IPS DF 4.7 (cell line): Measurements from ENCODE around the gene PLCL2.
"Not testable (repeated sequence)": the region's sequence is repeated elsewhere in the genome, so short reads cannot be mapped to it uniquely, and the experiment has no call there.

Source experiments
- DNase-seq: peaks from one replicate; pipeline ENCODE4 v3.0.0-alpha.2; 2013; ENCODE audit warnings: low spot score; ENCODE audit errors: extremely low read depth

Gene PLCL2

DNA sequence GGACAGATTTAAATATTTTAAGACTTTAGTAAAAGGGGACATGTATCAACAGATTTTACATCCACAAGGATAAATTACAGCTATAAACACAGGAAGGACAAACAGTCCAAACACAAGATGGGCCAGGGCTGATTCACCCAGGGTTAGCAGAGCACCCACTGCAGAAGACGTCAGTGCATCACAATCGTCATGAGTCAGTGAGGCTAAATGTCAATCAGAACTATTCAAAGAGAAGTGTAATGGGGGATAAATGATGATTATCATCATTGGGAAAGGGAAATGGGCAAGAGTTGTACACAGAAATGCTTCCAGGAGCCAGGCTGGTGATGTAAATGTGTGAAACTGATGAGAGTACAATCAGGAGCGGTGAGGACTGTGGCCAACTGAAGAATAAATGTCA, 226.8 kb downstream of the PLCL2 start:
- DNase-seq = no peak

DNA sequence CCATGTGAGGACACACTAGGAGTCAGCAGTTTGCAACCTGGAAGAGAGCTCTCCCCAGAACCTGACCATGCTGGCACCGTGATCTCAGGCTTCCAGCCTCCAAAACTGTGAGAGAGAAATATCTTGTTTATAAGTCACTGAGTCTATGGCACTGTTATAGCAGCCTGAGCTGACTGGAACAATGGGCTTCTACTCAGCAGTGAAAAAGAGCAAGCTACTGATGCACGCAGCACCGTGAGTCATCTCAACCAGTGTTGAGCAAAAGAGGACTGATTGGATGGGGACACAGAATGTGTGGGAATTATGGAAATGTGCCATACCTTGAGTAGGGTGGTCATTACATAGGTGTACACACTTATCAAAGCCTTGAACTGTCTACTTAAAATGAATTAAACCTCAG, 230.4 kb downstream of the PLCL2 start:
- DNase-seq = no peak

DNA sequence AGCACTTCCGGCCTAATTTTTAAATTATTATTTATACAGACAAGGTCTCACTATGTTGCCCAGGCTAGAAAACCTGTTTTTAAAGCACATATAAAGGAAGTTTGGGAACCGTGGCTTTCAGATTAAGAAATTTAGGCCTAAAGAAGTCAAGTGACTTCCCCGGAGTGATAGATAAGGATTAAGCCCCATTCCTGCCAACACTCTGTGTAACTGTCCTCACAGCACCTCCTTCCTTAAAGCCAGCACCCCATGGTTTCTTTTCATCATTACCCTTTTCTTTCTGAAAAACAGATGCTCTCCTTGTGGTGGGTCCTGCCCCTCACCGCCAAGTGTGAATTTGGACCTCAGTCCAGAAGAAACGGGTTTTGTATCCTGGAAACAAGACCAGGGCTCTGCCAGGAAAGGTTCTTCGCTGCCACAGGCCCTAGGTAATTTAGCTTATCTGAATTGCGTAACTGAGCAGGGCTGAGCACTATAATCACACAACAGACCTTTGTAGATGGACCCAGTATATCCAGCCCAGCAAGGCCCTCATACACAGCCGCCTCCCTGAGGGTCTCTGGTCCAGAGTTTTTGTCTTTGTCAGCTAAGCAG, 231.3 kb downstream of the PLCL2 start:
- no peak for DNase-seq

DNA sequence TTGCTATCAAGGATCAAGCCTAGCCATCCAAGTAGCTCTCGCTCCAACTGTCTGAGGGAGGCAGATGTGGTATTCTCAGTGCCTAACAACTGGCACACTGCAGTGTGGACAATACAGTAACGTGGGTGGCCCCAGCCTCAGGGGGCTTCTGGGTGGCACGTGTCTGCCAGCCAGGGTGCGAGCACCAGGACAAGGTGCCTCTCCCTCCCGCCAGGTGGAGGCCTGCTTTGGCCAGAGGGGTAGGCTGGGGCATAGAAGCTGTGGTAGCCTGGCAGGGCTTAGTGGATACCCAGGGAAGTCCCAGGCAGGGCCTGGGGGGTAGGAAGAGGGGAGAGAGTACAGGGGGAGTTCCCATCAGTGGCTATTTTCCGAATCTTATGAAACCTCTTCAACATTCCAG, 234.0 kb downstream of the PLCL2 start:
- no peak for DNase-seq

DNA sequence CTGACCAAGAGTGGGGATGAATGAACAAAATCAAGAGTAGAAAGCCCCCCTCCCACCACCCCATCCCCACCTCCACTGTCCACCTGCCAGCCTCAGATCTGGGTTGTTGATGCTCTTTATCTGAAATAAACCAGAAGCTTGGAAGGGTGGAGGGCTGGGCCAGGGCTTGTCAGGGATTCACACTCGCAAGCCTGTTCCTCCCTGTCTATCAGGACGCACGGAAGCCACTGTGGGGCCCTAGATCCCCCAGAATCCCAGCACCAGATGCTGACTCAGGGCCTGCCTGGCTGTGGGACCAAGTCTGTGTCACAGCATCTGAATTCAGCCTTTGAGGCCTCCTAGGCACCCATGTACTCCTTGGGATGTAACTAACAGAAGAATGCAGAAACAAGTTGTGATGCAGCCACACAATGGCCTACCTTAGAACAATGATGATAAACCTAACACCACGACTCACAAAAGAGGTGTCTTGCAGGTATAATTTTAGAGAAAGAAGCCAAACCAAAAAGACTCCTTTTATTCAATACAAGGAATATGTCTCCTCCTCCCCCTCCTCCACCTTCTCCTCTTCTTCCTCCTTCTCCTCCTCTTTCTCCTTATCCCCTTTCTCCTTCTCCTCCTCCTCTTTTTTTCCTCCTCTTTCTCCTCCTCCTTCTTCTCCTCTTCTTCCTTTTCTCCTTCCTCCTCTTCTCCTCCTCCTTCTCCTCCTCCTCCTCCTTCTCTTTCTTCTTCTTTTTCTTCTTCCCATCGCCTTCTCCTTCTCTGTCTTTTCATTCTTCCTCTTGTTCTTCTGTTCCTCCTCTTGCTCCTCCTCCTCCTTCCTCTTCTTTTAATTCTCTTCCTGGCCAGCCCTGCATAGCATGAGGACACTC, 234.7 kb downstream of the PLCL2 start:
- no peak for DNase-seq

DNA sequence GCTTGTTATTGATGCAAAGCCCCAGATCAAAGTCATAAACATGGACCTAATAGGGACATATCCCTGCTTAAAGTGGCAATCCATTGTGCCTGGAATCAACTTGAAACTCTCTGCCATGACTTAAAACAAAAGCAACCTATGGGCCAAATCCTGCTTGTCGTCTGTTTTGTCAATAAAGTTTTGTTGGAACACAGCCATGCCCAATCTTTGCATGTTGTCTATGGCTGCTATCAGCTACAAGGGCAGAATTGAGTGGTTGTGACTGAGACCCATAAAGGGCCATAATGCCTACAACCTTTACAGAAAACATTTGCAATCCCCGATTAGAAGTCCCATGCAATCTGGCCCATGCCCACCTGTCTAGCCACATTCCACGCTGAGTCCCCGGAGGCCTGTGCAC, 235.4 kb downstream of the PLCL2 start:
- DNase-seq = no peak

DNA sequence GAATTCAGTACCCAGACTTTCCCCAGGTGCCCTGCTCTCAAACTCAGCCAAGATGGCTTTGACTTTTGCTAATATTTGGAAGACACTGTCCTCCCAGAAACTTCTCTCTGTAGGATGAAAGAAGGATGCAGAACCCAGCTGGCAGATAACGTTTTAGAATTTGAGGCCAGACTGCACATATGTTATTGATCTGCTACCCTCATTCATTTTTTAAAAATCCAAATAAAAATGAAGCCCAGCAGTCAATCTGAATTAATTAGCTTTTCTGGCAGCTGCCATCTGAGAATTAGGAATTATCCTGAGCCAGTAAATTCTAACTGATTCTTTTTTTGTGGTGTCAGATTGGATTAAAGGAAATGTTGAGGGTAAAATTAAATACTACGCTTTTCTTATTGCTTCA, 236.6 kb downstream of the PLCL2 start:
- no peak for DNase-seq

DNA sequence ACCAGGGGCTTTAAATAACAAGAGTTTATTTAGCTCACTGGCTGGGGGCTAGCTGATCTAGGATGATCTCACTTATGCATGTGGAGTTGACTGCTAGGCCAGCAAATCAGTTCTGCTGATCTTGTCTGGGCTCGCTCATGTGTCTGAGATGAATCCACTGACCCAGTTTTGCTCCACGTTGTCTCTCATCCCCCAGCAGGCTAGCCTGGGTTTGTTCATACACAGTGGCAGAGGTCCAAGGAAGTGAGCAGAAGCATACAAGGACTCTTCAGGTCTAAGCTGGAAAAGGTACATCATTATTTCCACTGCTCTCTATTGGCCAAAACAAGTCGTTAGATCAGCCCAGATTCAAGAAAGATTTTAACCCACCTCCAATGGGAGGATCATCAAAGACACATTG, 238.0 kb downstream of the PLCL2 start:
- DNase-seq = no peak

DNA sequence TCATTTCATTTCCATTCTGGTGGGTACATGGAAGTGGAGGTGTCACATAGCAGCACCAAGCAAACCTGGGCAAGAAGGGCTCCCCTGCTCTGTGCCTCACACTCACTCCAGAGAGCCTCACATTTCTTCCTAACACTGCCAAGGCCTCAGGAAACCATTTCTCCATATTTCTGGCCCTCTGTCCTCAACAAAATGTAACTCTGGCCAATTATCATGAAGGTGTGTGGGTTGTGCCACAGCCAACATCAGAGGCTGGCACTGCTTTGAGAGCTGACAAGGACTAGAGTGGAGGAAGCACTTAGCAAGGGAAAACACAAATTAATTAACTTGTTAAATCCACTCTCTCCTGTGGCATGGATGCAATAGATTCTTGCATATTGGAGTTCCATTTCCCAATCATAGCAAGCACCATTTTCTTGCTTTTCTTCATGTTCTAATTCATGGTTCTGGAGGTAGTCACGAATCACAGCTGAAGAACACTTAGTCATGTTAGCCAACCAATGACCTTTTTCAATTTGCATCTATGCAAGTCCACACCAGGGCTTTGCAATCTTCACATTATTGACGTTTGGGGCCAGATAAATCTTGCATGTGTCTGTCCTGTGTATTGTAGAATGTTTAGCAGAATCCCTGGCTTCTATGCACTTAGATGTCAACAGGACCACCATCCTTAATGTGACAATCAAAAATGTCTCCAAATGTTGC, 241.1 kb downstream of the PLCL2 start:
- no peak for DNase-seq

DNA sequence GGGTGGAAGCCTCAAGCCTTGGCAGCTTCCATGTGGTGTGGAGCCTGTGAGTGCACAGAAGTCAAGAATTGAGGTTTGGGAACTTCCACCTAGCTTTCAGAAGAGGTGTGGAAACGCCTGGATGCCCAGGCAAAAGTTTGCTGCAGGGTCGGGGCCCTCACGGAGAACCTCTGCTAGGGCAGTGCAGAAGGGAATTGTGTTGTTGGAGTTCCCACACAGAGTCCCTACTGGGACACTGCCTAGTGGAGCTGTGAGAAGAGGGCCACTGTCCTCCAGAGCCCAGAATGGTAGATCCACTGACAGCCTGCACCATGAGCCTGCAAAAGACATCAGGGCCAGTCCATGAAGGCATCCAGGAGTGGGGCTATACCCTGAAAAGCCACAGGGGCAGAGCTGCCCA, 243.9 kb downstream of the PLCL2 start:
- not testable (repeated sequence) for DNase-seq

DNA sequence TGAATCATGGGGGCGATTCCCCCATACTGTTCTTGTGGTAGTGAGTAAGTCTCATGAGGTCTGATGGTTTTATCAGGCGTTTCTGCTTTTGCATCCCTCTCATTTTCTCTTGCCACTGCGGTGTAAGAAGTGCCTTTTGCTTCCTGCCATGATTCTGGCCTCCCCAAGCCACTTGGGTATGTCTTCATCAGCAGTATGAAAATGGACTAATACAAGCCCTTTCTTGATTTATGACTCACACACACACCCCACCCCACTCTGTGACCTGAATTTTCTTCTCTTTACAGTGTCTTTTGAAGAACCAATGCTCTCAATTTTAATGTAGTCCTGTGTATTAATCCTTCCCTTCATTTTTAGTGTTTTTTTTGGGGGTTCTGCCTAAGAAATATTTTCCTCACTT, 244.8 kb downstream of the PLCL2 start:
- no peak for DNase-seq

DNA sequence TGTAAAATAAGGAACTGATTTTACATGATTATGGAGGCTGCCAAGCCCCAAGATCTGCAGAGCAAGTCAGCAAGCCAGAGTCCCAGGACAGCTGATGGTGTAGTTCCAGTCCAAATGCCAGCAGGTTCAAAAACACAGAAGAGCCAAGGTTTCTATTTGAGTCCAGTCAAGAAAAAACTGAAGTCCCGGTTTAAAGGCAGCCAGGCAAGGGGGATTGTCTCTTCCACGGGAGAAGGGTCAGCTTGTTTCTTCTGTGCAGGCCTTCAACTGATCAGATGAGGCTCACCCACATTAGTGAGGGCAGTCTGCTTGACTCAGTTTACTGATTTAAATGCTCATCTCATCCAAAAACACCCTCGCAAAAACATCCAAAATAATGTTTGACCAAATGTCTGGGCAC, 246.2 kb downstream of the PLCL2 start:
- DNase-seq = no peak

DNA sequence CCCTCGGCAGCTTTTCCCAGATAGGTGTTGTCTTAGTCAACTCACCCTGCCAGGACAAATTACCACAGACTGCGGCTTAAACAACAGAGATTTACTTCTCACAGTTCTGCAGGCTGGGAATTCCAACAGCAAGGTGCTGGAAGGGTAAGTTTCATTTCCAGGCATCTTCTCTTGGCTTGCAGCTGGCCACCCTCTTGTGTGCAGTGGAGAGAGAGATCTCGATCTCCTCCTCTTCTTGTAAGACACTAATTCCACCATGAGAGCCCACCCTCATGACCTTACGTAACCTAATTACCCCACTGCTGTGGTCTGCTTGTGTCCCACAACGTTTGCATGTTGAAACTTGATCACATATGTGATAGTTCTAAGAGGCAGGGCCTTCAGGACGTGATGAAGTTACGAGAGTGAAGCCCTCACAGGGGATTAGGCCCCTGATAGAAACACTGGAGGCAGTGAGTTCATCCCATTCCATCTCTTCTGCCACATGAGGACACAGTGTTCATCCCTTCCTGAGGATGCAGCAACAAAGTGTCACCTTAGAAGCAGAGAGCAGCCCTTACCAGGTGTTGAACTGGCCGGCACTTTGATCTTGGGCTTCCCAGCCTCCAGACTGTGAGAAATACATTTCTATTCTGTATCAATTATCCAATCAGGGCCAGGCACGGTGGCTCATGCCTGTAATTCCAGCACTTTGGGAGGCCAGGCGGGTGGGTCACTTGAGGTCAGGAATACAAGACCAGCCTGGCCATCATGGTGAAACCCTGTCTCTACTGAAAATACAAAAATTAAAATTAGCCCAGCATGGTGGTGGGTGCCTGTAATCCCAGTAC, 247.7 kb downstream of the PLCL2 start:
- no peak for DNase-seq

DNA sequence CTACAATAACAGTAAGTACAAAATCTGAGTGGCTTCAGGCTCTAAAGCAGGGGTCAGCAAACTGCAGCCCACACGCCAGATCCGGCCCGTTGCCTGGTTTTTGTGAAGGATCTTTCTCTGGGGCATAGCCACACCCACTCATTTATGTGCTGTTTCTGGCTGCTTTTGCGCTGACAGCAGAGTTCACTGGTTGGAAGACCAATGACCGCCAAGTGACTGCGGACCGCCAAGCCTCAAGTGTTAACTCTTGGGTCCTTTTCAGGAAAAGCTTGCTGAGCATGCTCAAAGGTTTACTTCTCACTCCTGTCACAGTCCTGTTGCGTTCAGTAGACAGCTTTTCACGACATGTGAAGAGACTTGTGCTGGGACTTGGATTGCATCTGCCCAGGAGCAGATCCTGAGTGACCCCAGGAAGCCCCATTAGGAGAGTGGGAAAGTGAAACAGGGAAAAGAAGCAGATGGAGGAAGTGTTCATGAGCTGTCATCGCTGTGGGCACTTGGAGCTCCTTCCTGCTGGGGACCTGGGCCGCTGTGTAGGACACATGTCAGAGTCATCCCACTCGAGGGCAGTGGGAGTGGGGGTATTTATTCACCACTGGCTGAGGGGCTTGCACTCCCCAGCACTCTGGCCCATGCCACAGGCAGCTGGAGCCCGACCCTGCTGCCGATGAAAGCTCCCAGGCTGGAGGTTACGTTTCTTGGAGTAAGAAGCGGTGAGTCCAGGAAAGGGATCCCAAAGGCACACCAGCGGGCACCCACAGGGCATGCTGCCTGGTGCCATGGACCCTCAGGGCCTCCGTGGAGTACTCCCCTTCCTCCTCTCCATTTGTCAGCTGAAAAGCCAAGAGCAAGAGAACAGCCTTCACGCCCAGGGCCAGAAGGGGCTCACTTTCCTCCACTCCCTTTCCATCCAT, 249.1 kb downstream of the PLCL2 start:
- DNase-seq = no peak

DNA sequence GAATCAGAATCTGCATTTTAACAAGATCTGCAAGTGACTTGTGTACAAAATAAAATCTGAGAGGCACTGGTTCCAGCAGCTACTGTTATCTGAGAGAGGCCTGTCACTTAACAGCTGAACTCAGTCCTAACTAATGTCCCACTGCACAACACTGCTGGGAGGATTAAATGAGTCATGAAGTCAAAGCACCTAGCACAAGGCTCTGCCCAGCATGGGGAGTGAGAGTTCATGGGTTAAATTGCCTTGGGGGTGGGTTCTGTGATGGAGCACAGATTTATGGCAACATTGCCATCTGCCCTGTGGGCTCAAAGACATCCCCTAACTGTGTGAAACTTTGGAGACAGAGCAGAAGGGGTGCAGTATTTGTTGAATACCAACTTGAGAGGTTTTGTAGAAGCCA, 250.9 kb downstream of the PLCL2 start:
- DNase-seq = no peak

DNA sequence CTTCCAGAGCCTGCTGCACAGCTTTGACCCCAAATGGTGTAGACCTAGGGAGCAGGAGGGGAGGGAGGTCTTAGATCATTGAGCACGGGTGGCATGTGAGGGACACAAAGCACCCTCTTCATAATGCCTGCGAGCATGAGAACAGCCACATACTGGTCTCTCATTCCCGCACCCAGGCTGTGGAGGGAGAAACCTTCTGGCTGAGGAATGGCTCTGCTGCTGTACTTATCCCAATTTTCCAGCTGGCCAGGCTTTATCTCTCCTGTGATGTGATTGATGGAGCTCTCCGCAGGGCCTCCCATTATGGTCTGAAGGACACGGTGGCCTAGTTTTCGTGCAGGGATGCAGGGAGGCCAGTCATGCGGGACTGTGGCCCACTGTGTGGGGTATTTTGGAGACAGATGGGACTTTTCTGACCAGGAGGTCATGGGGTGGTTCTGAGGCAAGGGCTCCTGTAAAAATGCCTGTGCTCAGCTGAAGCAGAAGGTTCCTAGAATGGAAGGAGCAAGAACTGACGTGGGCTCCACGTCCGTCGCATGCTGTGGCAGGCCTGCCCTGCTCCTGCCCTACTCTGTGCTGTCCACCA, 251.5 kb downstream of the PLCL2 start:
- no peak for DNase-seq

DNA sequence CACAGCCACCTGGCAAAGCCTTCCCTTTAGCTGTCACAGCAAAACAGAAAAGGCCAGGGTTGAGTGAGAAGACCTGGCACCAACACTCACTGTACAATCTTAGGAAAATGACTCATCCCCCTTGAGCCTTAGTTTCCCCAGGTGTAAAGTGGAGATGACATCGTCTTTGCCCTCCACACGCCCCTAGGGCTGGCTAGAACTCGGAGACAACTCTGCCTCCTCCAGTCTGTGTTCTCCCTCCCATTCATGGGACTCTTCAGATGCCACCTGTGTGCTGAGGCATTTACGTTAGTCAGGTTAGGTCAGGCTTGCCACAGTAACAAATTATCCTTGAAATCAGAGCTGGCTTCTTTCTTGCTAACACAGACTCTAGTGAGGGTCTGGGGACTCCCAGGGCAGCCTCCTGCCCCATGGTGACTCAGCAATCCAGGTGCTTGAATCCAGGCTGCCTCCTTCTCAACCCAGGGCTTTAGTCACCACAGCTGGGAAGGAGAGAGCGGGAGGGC, 252.6 kb downstream of the PLCL2 start:
- DNase-seq = no peak

DNA sequence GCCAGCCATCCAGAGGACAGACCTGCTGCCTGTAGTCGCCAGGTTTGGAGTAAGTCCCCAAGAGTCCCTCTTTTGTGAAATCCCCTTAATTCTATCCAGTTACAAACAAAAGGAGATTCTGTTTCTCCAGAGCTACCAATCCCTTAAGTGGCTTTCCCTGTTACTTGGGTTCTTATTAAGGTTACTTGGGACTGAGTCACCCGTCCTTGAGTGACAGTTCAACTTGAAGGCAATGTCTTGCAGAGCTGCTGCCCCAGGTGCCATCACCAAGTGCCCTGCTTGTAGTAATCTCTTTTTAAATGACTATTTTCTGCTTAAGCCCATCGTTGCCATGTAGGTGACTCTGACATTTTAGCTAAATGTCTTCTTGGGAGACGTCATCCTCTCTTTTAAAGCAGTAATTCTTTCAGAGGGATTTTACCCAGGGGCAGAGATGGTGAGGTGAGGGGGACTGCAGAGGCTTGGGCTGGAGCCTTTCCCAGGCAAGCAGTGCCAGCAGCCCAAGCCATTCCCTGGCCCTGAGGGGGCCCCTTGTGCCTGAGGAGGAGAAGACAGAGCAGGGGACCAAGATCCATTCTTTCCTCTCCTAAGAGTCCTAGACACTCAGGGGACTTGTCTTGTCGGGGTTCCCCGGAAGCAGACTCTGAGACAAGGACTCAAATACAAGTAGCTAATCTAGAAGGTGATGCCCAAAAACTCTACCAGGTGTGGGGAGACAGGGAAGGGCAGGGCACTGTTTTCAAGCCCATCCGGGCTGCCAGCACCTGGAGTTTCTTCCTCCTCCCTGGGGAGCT, 253.7 kb downstream of the PLCL2 start:
- DNase-seq = no peak
